Lower lobe of right lung (tissue), 2 donors: ENCODE results near the gene CORO7. TPM values are rescaled to one million over a fixed set of nuclear protein-coding genes. Genes with fewer than 3 reads are reported as not detected.

Experiments
- ATAC-seq, 2 donors: fragments of 200-7000 bp; cut with Tn5 transposase; one replicate each; pipeline ENCODE4 v1.9.1; 2020 to 2022; ENCODE audit warnings: mild to moderate bottlenecking in 2 of 2, moderate library complexity in 2 of 2
- DNase-seq: peaks from one replicate; pipeline ENCODE4 v3.0.0-alpha.2; 2020
- H3K27ac ChIP-seq: fragments of 200-600 bp; one replicate; pipeline ENCODE4 v1.8.0; 2022
- H3K27me3 ChIP-seq: fragments of 200-600 bp; one replicate; pipeline ENCODE4 v1.8.0; 2022; ENCODE audit warnings: low read depth
- H3K36me3 ChIP-seq: fragments of 200-600 bp; one replicate; pipeline ENCODE4 v1.8.0; 2022; ENCODE audit warnings: mild to moderate bottlenecking
- H3K4me1 ChIP-seq: fragments of 200-600 bp; one replicate; pipeline ENCODE4 v1.8.0; 2022
- H3K4me3 ChIP-seq: fragments of 200-600 bp; one replicate; pipeline ENCODE4 v1.8.0; 2022; ENCODE audit warnings: mild to moderate bottlenecking
- H3K9me3 ChIP-seq: fragments of 200-600 bp; one replicate; pipeline ENCODE4 v1.8.0; 2022
- CTCF ChIP-seq: fragments of 200-600 bp; IDR thresholded peaks from one replicate; pipeline ENCODE4 v1.8.0; 2022; ENCODE audit warnings: antibody characterized with exemption, mild to moderate bottlenecking
- intact Hi-C: fragments of 100-400 bp; cut with DNase I; formaldehyde crosslinking; loops from one replicate; pipeline ENCODE4 v1.11.0; 2022
- total RNA-seq: library from RNA; stranded (reverse); fragmentation: NEBNext Ultra II Directional; extraction: Animal tissue kit (Norgen Biotek cat#: 25700); gene quantifications from one replicate; pipeline ENCODE4 v1.2.1, GENCODE V29; 2021
- donor health status: DM: no; HTN: yes; CAD: no; lungs with severe emphysema.

The CORO7 gene
- total RNA-seq, 1 donor from 2014 or later: 58.5 TPM

DNA sequence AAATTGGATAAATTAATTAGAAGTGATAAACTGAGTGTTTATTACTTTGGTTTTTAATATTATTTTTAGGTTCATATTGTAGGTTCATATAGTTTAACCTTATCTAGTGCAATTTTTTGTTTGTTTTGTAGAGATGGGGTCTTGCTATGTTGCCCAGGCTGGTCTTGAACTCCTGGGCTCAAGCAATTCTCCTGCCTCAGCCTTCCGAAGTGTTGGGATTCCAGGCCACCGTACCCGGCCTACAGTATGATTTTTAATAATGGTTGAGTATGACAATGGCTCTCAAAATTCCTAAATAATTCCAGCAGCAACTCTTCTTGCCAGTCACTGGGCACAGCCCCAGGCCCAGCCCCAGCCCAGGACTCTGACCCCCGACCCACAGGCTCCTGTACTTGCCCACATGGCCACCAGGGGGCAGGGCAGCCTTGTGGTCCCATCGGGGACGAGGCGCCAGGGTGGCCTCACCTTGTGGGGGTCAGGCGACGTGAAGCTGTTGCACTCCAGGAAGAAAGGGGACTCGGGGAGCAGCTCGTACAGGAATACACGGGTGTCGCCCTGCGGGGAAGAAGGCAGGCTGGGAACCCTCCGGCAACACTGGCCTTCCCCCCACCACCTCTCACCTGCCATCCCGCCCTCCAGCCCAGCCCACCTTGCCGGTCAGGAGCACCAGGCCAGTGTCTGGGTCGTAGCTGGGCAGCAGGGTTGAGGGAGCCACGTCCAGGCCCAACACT is 57.4 kb downstream of the CORO7 start:
- Histone ChIP-seq H3K9me3 (no peaks in the 10 kb centered on the region), H3K36me3 (peaks cover 76% of the 10 kb centered on the region), H3K27ac (no peak overlapping the region), H3K4me3 (no peak overlapping the region), H3K4me1 (peaks cover 6% of the 10 kb centered on the region), H3K27me3 (no peaks in the 10 kb centered on the region)
- peak; percentile 97 for TF ChIP-seq CTCF
- ATAC-seq: peak; percentile 77 to 82
- DNase-seq: peak; percentile 80
- intact Hi-C loops: no loop called here

DNA sequence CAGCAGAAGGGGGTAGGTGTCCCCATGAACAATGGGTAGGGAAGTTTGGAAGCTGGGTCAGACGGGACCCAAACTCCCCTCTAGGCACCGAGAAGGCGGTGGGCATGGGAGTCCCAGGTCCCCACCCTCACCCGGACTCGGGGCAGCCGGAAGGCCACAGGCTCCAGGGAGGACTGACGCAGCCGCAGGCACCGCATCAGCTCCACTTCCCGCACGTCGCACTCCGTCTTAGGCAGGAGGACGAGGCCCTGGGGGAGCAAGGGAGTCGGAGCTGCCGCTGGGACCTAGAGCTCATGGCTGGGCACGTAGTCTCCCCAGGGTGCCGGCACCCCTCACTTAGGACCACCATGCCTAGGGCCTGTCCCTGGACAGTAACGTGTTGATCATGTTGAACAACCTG is 58.2 kb downstream of the CORO7 start:
- DNase-seq (no peak), ATAC-seq (no peak)

GRCh38 chr16:4356820-4357219 is 59.6 kb downstream of the CORO7 start:
- ATAC-seq (no peak), DNase-seq (no peak)
- no peak overlapping the region for H3K27ac ChIP-seq
- H3K9me3 ChIP-seq: no peaks in the 10 kb centered on the region
- H3K4me3 ChIP-seq: no peak overlapping the region
- peaks cover 6% of the 10 kb centered on the region for H3K4me1 ChIP-seq
- H3K27me3 ChIP-seq: no peaks in the 10 kb centered on the region
- intact Hi-C loops: no loop called here
- peaks cover 56% of the 10 kb centered on the region for H3K36me3 ChIP-seq
- no peak for TF ChIP-seq CTCF

More for the DNA sequence above, 58.2 kb downstream of the CORO7 start:
- Histone ChIP-seq H3K36me3 (peaks cover 70% of the 10 kb centered on the region), H3K27me3 (no peaks in the 10 kb centered on the region), H3K27ac (no peak overlapping the region), H3K4me3 (no peak overlapping the region), H3K9me3 (no peaks in the 10 kb centered on the region), H3K4me1 (peaks cover 6% of the 10 kb centered on the region)
- TF ChIP-seq CTCF: no peak
- intact Hi-C loops: no loop called here

DNA sequence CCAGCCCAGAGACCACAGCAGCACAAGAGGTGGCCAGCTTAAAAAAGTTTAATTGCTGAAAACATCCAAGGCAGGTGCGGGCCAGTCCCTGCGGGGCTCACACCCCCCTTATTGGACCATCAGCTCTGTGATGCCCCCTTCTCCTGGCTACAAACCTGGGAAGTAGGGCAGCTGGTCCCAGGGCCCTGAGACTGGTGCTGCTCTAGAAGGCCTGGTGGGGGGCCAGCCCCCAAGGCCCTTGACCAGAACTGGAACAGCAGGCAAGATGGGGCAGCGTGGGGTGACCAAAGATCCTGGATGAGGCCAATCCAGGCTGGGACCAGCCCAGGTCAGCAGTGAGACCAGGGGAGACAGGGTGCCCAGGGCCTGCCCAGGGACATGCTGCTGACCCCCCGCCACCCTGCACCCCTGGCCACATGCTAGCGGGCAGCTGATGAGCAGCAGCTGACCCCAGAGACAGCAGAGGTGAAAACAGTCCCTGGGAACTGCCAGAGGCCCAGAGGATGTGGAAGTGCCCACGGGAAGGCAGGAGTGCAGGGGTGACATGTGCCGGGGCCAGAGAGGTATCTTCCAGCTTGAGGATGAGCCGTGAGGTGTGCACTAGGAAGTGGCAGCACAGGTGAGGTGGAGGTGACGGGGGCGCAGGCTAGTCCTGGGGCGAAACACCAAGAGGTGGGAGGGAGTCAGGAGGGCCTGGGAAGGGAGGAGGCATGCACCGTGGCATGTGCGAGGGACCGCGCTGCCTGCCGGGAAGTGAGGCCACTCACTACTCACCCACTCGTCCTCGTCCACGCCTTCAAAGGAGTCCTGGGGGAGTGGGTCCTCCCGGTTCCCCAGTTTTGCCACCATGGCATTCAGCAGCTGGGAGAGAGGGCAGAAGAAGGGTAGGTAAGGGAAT is 61.6 kb downstream of the CORO7 start:
- no peak for TF ChIP-seq CTCF
- Histone ChIP-seq H3K4me1 (peaks cover 20% of the 10 kb centered on the region), H3K27ac (no peak overlapping the region), H3K36me3 (peaks cover 41% of the 10 kb centered on the region), H3K9me3 (no peaks in the 10 kb centered on the region), H3K4me3 (no peak overlapping the region), H3K27me3 (no peaks in the 10 kb centered on the region)
- no peak for ATAC-seq
- DNase-seq: no peak
- intact Hi-C loops: no loop called here

GRCh38 chr16:4353675-4354074 is 62.7 kb downstream of the CORO7 start:
- intact Hi-C loops: no loop called here
- Histone ChIP-seq H3K9me3 (no peaks in the 10 kb centered on the region), H3K27ac (no peak overlapping the region), H3K4me1 (peaks cover 23% of the 10 kb centered on the region), H3K27me3 (no peaks in the 10 kb centered on the region), H3K36me3 (peaks cover 32% of the 10 kb centered on the region), H3K4me3 (no peak overlapping the region)
- DNase-seq: no peak
- TF ChIP-seq CTCF: no peak
- no peak for ATAC-seq
